A673 (cell line): ENCODE data around the gene STAU1.

Experiments
- EZH2 ChIP-seq: fragments of 200-600 bp; sonication (generic); IDR thresholded peaks from 2 replicates; pipeline ENCODE4 v1.6.1; 2017; ENCODE audit warnings: borderline replicate concordance, low read depth, mild to moderate bottlenecking, mixed read lengths, antibody characterized with exemption, low read length; ENCODE audit not compliant: poor library complexity, severe bottlenecking
- TF ChIP-seq, protein P1 (sequence below): fragments of 300-800, 200-600 bp; sonication (generic); conservative IDR thresholded peaks from 2 replicates; pipeline ENCODE4 v1.5.1; 2017; ENCODE audit warnings: low read depth, mild to moderate bottlenecking, antibody characterized with exemption, low read length, moderate library complexity, mixed read lengths

DNA sequence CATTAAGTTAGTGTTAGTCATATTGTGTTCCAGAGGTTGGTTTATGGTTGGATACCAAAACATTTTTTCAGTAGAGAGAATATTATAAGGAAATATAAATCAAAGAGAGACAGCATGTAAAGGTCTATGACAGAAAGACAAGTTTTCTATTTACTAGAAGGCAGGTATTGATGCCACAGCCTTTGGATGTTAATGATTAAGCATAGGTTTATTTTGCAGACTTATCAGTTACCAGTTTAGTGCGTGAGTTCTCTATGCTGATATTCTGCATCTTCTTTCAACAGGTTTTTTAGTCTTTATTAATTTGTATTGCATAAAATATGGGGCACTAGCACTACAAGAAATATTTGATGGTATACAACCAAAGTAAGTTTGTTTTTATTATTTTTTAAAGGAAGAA is 96.4 kb downstream of the STAU1 start:
- TF ChIP-seq, protein P1, sequence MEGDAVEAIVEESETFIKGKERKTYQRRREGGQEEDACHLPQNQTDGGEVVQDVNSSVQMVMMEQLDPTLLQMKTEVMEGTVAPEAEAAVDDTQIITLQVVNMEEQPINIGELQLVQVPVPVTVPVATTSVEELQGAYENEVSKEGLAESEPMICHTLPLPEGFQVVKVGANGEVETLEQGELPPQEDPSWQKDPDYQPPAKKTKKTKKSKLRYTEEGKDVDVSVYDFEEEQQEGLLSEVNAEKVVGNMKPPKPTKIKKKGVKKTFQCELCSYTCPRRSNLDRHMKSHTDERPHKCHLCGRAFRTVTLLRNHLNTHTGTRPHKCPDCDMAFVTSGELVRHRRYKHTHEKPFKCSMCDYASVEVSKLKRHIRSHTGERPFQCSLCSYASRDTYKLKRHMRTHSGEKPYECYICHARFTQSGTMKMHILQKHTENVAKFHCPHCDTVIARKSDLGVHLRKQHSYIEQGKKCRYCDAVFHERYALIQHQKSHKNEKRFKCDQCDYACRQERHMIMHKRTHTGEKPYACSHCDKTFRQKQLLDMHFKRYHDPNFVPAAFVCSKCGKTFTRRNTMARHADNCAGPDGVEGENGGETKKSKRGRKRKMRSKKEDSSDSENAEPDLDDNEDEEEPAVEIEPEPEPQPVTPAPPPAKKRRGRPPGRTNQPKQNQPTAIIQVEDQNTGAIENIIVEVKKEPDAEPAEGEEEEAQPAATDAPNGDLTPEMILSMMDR: no peak
- no peak for TF ChIP-seq EZH2
